ENCODE measurements around the gene ADCY1.

Gene ADCY1

DNA sequence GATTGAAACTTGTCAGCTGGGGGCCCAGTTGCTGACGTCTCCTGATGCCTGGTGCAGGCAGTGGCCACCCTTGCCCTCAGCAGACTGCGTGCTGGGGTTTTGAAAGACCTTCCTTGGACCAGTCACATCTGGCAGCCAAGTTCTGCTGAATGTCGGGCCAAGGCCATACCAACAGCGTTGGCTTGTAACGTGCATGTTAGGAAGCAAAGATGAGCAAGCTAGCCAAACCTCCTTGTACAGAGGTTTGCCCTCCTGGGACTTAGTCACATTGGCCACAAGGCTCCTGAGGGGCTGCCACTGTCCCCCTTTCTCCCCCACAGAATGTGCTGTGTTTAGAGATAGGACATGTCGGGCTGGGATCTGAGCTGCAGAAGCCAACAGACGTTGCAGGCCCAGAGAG, 49.0 kb downstream of the ADCY1 start:
- no peak for DNase-seq (ENCODE audit: low read depth in 1 of 2, low spot score in 1 of 2)

DNA sequence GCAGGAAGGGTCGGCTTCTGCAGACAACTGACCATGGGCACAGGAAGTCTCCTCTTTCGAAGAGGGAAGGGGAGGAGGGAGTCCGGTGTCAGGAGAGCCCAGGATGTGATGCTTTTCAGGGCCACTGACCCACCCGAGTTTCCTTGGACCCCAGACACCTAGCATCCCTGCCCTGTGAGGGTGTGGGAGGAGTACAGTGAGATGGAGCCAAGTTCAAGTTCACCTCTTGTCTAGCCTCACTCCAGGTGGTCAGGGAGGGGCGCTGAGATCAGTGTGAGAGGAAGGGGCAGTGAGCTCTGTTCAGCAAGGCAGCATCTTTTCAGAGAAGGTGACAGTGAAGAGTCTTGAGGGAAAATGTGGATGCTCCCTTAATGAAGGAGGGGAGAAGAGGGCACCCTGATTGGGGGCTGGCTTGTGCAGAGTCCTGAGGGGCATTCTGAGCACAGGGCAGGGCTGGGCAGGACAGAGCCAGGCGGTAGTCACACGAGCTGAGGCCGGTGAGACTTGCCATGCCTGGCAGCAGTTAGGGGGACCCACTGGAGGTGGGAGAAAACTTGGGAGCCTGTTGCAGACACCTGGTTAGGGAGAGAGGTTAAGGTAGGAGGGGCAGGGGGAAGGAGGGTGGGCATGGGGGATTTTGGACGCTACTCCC, 49.7 kb downstream of the ADCY1 start:
- no peak for DNase-seq (ENCODE audit: low read depth in 1 of 2, low spot score in 1 of 2)

DNA sequence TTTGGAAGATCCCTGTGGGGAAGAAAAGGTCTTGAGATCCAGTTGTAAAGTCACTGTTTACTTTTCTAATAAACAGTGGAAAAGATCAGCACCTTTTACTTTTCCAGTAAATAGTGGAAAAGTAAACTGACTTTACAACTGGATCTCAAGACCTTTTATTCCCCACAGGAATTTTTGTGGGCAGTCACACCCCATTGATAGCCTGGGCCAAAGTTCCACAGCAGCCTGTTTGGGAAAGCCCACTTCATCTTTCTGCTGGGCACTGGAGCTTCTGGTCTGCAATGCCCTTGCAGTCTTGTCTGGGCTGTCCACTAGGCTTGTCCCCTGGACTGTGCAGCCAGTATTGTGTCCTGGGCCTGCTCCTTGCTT, 50.2 kb downstream of the ADCY1 start:
- no peak for DNase-seq (ENCODE audit: low read depth in 1 of 2, low spot score in 1 of 2)

GRCh38 chr7:45625067-45625466, 50.9 kb downstream of the ADCY1 start:
- no peak for DNase-seq (ENCODE audit: low read depth in 1 of 2, low spot score in 1 of 2)

- no peak for DNase-seq (ENCODE audit: low read depth in 1 of 2, low spot score in 1 of 2)
Observed at GRCh38 chr7:45625714-45626440, 51.7 kb downstream of the ADCY1 start.

DNA sequence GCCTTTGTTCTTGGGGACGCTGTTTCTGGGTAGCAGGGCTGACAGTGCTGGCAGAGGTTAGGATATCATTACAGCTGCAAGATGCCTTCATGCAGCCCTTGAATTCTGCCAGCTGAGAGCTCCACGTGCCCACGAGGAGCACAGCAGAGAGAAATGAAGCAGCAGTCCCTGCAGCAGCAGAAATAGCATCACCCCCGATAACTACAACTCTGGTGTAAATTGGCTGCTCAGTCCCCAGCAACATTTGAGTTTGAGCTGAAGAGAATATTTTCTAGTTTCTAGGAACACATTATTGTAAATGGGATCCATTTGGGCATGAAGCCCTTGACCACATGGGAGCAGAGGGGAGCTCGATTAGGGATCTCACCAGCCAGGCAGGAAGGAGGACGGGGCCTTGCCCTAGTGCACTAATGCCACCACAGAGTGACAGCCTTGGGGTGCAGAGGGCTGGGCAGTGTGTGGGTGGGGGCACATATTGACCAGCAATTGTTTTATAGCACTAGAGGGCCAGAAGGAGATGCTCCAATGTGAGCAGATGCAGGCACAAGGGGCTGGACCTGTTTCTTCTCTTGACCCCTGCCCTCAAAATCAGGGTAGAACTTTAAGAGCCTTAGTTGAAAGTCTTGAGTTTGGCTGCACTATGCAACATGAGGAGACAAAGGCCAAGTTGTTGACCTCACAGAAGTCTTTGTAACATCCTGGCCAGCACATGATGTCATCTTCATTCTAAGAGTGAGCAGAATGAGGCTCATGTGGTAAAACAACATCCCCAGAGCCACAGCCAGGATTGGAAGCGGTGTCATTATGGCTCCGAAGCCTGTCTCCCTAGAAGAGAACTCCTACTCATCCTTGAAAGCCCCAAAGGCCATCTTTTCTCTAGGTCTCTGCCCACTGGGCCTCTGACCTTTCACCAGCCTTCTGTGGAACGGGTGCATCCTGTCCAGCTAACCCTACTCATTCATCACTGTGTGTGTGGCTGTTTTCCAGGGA, 52.6 kb downstream of the ADCY1 start:
- no peak for DNase-seq (ENCODE audit: low read depth in 1 of 2, low spot score in 1 of 2)

- DNase-seq (ENCODE audit: low read depth in 1 of 2, low spot score in 1 of 2): no peak
Observed at GRCh38 chr7:45627691-45628456, 53.7 kb downstream of the ADCY1 start.

DNA sequence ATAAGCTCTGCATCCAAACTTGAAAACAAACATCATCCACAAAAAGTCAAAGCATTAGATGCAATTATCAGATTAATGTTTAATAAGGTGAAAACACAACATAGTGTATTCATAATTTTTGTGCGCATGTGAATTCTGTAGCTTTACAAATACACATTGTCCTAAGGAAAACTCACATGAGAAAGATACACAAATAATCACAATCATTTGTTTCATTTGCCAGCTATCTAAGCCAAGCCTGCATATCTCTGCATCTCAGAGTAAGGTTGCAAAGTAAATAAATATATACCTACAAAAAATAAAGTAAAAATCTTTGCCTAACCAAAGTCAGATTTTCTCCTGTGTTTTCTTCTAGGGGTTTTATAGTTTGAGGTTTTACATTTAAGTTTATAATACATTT, 57.4 kb downstream of the ADCY1 start:
- no peak for DNase-seq (ENCODE audit: low read depth in 1 of 2, low spot score in 1 of 2)

DNA sequence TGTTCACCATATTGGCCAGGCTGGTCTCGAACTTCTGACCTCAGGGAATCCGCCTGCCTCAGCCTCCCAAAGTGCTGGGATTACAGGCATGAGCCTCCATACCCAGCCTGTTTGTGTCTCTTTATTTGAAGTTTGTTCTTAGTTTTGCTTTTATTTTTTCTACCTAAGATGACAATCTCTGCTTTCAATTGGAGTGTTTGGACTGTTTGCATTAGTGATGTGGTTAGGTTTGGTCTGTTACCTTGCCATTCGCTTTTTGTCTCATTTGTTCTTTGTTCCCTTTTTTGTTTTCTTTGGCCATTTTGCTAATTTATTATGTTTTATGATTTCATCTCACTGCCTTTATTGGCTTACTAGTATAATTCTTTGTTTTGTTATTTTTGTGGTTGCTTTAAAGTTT, 62.6 kb downstream of the ADCY1 start:
- no peak for DNase-seq (ENCODE audit: low read depth in 1 of 2, low spot score in 1 of 2)

GRCh38 chr7:45638916-45639315, 64.7 kb downstream of the ADCY1 start:
- DNase-seq (ENCODE audit: low read depth in 1 of 2, low spot score in 1 of 2): no peak

- no peak for DNase-seq (ENCODE audit: low read depth in 1 of 2, low spot score in 1 of 2)
Observed at GRCh38 chr7:45642044-45642443, 67.9 kb downstream of the ADCY1 start.

GRCh38 chr7:45643630-45644029, 69.5 kb downstream of the ADCY1 start:
- no peak for DNase-seq (ENCODE audit: low read depth in 1 of 2, low spot score in 1 of 2)

DNA sequence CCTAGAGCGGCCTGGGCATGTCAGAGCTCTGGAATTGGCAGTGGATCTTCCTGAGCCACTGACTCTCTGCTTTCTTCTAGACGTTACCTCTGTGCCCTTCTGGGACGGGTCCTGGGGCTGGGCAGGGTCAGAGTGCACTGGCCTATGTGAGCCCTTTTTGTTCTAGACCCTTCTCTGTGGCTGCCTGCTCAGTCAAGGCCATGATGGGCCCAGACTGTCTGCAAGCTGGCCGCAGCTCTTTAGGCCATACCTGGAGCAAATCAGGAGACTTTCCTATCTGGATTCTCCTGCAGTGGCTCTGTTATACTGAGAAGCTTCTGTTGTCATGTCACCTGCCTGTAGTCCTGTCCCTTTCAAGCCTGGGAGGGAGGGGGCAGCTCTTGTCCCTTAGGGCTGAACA, 70.1 kb downstream of the ADCY1 start:
- no peak for DNase-seq (ENCODE audit: low read depth in 1 of 2, low spot score in 1 of 2)

DNA sequence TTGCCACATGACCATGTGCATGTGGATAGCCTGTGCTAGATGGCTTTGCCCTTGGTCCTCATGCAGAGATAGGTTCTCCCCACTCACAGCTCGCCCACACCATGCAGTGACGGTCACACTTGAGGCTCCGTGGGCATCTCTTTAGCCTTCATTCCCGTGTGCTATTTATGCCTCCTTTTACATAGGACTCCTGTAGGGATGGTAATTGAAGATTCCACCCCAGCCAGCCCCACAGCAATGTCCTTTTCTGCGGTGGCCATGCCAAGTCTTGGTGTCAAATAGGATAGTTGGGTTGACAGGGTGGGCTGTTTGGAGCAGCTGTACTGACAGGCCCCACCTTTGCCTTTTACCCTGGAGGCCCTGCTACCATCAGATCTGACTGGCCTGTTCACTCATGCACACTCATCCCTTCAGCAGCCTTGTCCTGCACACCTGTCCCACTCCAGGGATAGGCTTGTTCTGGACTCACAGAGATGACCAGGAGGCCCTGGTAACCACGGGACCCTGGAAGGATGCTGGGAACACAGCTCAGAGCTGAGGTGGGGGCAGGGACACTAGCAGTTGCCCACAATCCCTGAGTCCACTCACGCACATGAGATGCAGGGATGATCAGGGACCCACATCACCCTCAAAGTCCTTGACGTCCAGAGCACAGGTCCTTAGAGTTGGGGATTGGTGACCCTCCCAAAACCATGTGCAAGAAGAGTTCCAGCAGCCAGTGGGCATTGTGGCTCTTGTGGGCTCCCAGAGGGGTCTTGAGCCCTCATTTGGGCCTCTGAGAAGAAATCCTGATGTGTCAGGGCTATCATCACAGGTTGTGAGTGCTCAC, 71.2 kb downstream of the ADCY1 start:
- DNase-seq (ENCODE audit: low read depth in 1 of 2, low spot score in 1 of 2): no peak

DNA sequence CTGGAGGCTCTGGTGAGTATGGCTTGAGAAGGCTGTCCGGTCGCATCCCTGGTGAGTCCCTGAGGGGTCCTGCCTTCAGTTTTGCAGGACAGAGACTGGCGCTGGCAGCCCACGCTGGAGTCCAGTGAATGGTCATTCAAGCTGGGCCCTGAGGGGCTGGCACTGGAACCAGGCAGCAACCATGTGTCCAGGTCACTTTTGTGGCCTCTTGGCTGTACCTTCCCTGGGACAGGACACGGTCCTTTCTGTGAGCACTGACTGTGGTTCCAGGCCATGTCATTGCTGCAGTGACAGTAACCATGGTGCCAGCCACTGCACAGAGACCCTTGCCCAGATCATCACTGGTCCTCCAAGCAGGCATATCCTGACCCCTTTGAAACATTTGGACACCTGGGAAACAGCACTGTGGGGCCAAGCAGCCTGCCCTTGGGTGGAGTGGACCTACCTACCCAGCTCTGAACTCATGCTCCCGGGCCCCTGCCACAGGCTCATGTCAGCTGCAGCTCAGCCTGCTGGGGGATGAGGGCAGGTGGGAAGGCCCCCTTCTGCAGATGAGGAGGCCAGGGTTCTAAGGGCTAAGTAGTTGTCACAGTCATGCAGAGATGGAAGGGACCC, 72.1 kb downstream of the ADCY1 start:
- DNase-seq (ENCODE audit: low read depth in 1 of 2, low spot score in 1 of 2): no peak

GRCh38 chr7:45646996-45647825, 73.0 kb downstream of the ADCY1 start:
- no peak for DNase-seq (ENCODE audit: low read depth in 1 of 2, low spot score in 1 of 2)

- no peak for DNase-seq (ENCODE audit: low read depth in 1 of 2, low spot score in 1 of 2)
Observed at GRCh38 chr7:45647967-45648670, 74.0 kb downstream of the ADCY1 start.

DNA sequence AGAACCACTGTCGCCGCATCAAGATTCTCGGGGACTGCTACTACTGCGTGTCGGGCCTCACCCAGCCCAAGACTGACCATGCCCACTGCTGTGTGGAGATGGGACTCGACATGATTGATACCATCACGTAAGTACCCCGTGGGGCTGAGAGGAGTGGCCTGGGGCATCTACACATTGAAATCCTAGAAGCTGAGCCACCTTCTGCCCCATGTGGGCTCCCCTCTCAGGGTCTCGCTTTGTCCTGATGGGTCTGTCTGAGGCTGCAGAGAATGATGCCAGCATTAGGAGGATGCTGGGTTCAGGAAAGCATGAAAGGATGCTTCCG, 74.5 kb downstream of the ADCY1 start:
- no peak for DNase-seq (ENCODE audit: low read depth in 1 of 2, low spot score in 1 of 2)
